H9 (cell line): ENCODE data around the gene PCCA. TPM values are rescaled to one million over a fixed set of nuclear protein-coding genes. Genes with fewer than 3 reads are reported as not detected.

Experiments used
- DNase-seq: peaks from one replicate; pipeline ENCODE4 v3.0.0-alpha.2; 2017
- H2AFZ ChIP-seq: one replicate; pipeline ENCODE4 v1.6.1; 2013; ENCODE audit warnings: mild to moderate bottlenecking, low read length, control low read depth, moderate library complexity
- H2AK5ac ChIP-seq: 2 replicates; pipeline ENCODE4 v1.6.1; 2013; ENCODE audit warnings: low read length, control low read depth, mixed read lengths; ENCODE audit not compliant: insufficient read length
- H2BK120ac ChIP-seq: one replicate; pipeline ENCODE4 v1.6.1; 2013; ENCODE audit warnings: low read depth, mild to moderate bottlenecking, low read length, control low read depth, inconsistent platforms; ENCODE audit not compliant: poor library complexity, severe bottlenecking
- H2BK12ac ChIP-seq: 2 replicates; pipeline ENCODE4 v1.6.1; 2013; ENCODE audit warnings: low read length, control low read depth, mixed read lengths, low read depth; ENCODE audit not compliant: insufficient read length
- H2BK15ac ChIP-seq: 2 replicates; pipeline ENCODE4 v1.6.1; 2013; ENCODE audit warnings: low read depth, low read length, control low read depth
- H2BK20ac ChIP-seq: one replicate; pipeline ENCODE4 v1.6.1; 2013; ENCODE audit warnings: low read depth, mild to moderate bottlenecking, low read length, control low read depth, inconsistent platforms; ENCODE audit not compliant: poor library complexity, severe bottlenecking
- H2BK5ac ChIP-seq: 2 replicates; pipeline ENCODE4 v1.6.1; 2013; ENCODE audit warnings: low read length, control low read depth, mixed read lengths; ENCODE audit not compliant: insufficient read length
- H3K14ac ChIP-seq: 2 replicates; pipeline ENCODE4 v1.6.1; 2013; ENCODE audit warnings: low read length, control low read depth; ENCODE audit not compliant: insufficient read depth
- H3K18ac ChIP-seq: 2 replicates; pipeline ENCODE4 v1.6.1; 2013; ENCODE audit warnings: low read depth, mild to moderate bottlenecking, mixed read lengths, low read length, control low read depth; ENCODE audit not compliant: insufficient read length
- H3K23ac ChIP-seq: 2 replicates; pipeline ENCODE4 v1.6.1; 2013; ENCODE audit warnings: low read length, control low read depth, mixed read lengths, low read depth; ENCODE audit not compliant: insufficient read length
- H3K23me2 ChIP-seq: 2 replicates; pipeline ENCODE4 v1.6.1; 2013; ENCODE audit warnings: low read depth, mild to moderate bottlenecking, mixed read lengths, low read length, control low read depth; ENCODE audit not compliant: insufficient read length, poor library complexity, severe bottlenecking
- H3K27ac ChIP-seq: 2 replicates; pipeline ENCODE4 v1.5.1; 2013; ENCODE audit warnings: low read length, control low read depth, mixed read lengths, low read depth; ENCODE audit not compliant: insufficient read length
- H3K27me3 ChIP-seq: 2 replicates; pipeline ENCODE4 v1.6.1; 2013; ENCODE audit warnings: low read length, control low read depth, inconsistent platforms; ENCODE audit not compliant: insufficient read depth
- H3K4ac ChIP-seq: 2 replicates; pipeline ENCODE4 v1.6.1; 2013; ENCODE audit warnings: low read depth, mild to moderate bottlenecking, control low read depth, inconsistent platforms, low read length, moderate library complexity
- H3K4me1 ChIP-seq: 2 replicates; pipeline ENCODE4 v1.6.1; 2013; ENCODE audit warnings: low read length, control low read depth, inconsistent platforms; ENCODE audit not compliant: insufficient read depth
- H3K4me2 ChIP-seq: 2 replicates; pipeline ENCODE4 v1.6.1; 2013; ENCODE audit warnings: low read length, control low read depth, mixed read lengths; ENCODE audit not compliant: insufficient read length, insufficient read depth
- H3K56ac ChIP-seq: 2 replicates; pipeline ENCODE4 v1.6.1; 2013; ENCODE audit warnings: low read depth, mild to moderate bottlenecking, mixed read lengths, low read length, control low read depth; ENCODE audit not compliant: insufficient read length
- H3K79me1 ChIP-seq: 2 replicates; pipeline ENCODE4 v1.6.1; 2013; ENCODE audit warnings: low read depth, mild to moderate bottlenecking, moderate library complexity, low read length, control low read depth, inconsistent platforms; ENCODE audit not compliant: insufficient read depth, poor library complexity, severe bottlenecking
- H3K79me2 ChIP-seq: 2 replicates; pipeline ENCODE4 v1.6.1; 2013; ENCODE audit warnings: low read length, control low read depth, inconsistent platforms; ENCODE audit not compliant: insufficient read depth
- H3K9ac ChIP-seq: 2 replicates; pipeline ENCODE4 v1.6.1; 2013; ENCODE audit warnings: low read length, control low read depth, mixed read lengths; ENCODE audit not compliant: insufficient read length; ENCODE audit errors: extremely low read depth
- H3K9me3 ChIP-seq: one replicate; pipeline ENCODE4 v1.6.1; 2013; ENCODE audit warnings: low read depth, low read length, inconsistent platforms; ENCODE audit not compliant: control insufficient read depth
- H3T11ph ChIP-seq: one replicate; pipeline ENCODE4 v1.6.1; 2013; ENCODE audit warnings: mild to moderate bottlenecking, low read length, control low read depth, inconsistent platforms
- H4K20me1 ChIP-seq: one replicate; pipeline ENCODE4 v1.6.1; 2013; ENCODE audit not compliant: control insufficient read depth, insufficient read length, insufficient read depth
- H4K5ac ChIP-seq: 2 replicates; pipeline ENCODE4 v1.6.1; 2013; ENCODE audit warnings: low read depth, mild to moderate bottlenecking, mixed read lengths, low read length, control low read depth; ENCODE audit not compliant: insufficient read length
- H4K8ac ChIP-seq: replicated peaks from 2 replicates; pipeline ENCODE4 v1.6.1; 2013; ENCODE audit warnings: low read length, control low read depth, mixed read lengths, low read depth; ENCODE audit not compliant: insufficient read length
- H4K91ac ChIP-seq: 2 replicates; pipeline ENCODE4 v1.6.1; 2013; ENCODE audit warnings: low read depth, mild to moderate bottlenecking, moderate library complexity, mixed read lengths, low read length, control low read depth; ENCODE audit not compliant: insufficient read length
- H3K27ac Mint-ChIP-seq, 3 experiments: 2 replicates in 2 of 3; 3 replicates in 1 of 3; pipeline ENCODE4 v1.8.0; 2020 to 2021; ENCODE audit warnings: mixed read lengths in 3 of 3, mild to moderate bottlenecking in 1 of 3, moderate library complexity in 1 of 3
- H3K27me3 Mint-ChIP-seq: 2 replicates; pipeline ENCODE4 v1.8.0; 2021; ENCODE audit warnings: low read depth, mild to moderate bottlenecking, moderate library complexity, mixed read lengths
- H3K36me3 Mint-ChIP-seq, 3 experiments: 2 replicates in 2 of 3; 3 replicates in 1 of 3; pipeline ENCODE4 v1.8.0; 2020 to 2021; ENCODE audit warnings: low read depth in 3 of 3, mixed read lengths in 3 of 3; ENCODE audit not compliant: insufficient read depth in 1 of 3
- H3K4me1 Mint-ChIP-seq, 2 experiments: 2 replicates each; pipeline ENCODE4 v1.8.0; 2020; ENCODE audit warnings: mixed read lengths in 2 of 2
- H3K4me3 Mint-ChIP-seq, 2 experiments: 2 replicates in 1 of 2; 3 replicates in 1 of 2; pipeline ENCODE4 v1.8.0; 2020 to 2021; ENCODE audit warnings: mild to moderate bottlenecking in 2 of 2, mixed read lengths in 2 of 2, moderate library complexity in 1 of 2
- H3K9me3 Mint-ChIP-seq, 2 experiments: 2 replicates in 1 of 2; 3 replicates in 1 of 2; pipeline ENCODE4 v1.8.0; 2020; ENCODE audit warnings: mild to moderate bottlenecking in 2 of 2, mixed read lengths in 2 of 2, moderate library complexity in 1 of 2
- CTCF ChIP-seq: fragments of 200-600 bp; sonication (generic); conservative IDR thresholded peaks from 3 replicates; pipeline ENCODE4 v1.8.0; 2021; ENCODE audit warnings: antibody characterized with exemption, mild to moderate bottlenecking
- WGBS: extraction: QIAGEN DNeasy Blood & Tissue Kit; methylation state at CpG from one replicate; pipeline ENCODE4 v1.1.7; 2013; ENCODE audit warnings: missing lambda C conversion rate, low lambda C conversion rate, mixed read lengths; ENCODE audit not compliant: insufficient read length; ENCODE audit errors: extremely low coverage; 5-methylcytosine and 5-hydroxymethylcytosine counted together
- total RNA-seq: library from RNA; stranded (reverse); gene quantifications from 2 replicates; pipeline ENCODE4 v1.2.1, GENCODE V29; 2021

PCCA gene
- total RNA-seq, 1 experiment from 2014 or later, result 56.5 TPM

GRCh38 chr13:100306030-100306429, 217.1 kb downstream of the PCCA start:
- no peak for DNase-seq
- peaks cover 6% of the 10 kb centered on the region for H3K4me1 ChIP-seq
- H3K56ac ChIP-seq, result no peak overlapping the region

More at GRCh38 chr13:100306030-100306429, 217.1 kb downstream of the PCCA start:
- H3K9ac ChIP-seq, result no peak overlapping the region
- no peak overlapping the region for H3K27ac ChIP-seq
- no peak overlapping the region for H2AK5ac ChIP-seq
- no peak overlapping the region for H2BK120ac ChIP-seq
- Mint-ChIP-seq H3K9me3 (no peaks in the 10 kb centered on the region), H3K27me3 (no peaks in the 10 kb centered on the region), H3K36me3 (peaks cover 0 to 22% (median 19%) of the 10 kb centered on the region in 3 experiments; a peak in 5 of 7 replicates), H3K4me1 (peaks cover 15 to 26% of the 10 kb centered on the region in 2 experiments), H3K4me3 (no peak overlapping the region), H3K27ac (peak overlapping the region in 2 of 3 experiments; percentile 84 to 89; a peak in 4 of 7 replicates)
- no peak overlapping the region for H3K23ac ChIP-seq
- H3K4me2 ChIP-seq, result no peak overlapping the region
- H3K4ac ChIP-seq, result no peak overlapping the region
- H4K5ac ChIP-seq, result no peak overlapping the region
- no peak overlapping the region for H2BK15ac ChIP-seq
- no peaks in the 10 kb centered on the region for H3K79me2 ChIP-seq
- no peak overlapping the region for H2BK20ac ChIP-seq
- H3T11ph ChIP-seq, result no peak overlapping the region
- no peaks in the 10 kb centered on the region for H3K9me3 ChIP-seq
- H3K79me1 ChIP-seq, result no peaks in the 10 kb centered on the region
- no peak overlapping the region for H4K8ac ChIP-seq
- H2BK5ac ChIP-seq, result no peak overlapping the region
- H3K18ac ChIP-seq, result no peak overlapping the region
- H3K27me3 ChIP-seq, result no peaks in the 10 kb centered on the region
- no peak overlapping the region for H2AFZ ChIP-seq
- H2BK12ac ChIP-seq, result no peak overlapping the region
- WGBS, result no CpG with 5 or more reads among the region's 4 CpGs
- no peak for TF ChIP-seq CTCF
- H4K20me1 ChIP-seq, result no peaks in the 10 kb centered on the region
- no peak overlapping the region for H3K14ac ChIP-seq
- no peaks in the 10 kb centered on the region for H3K23me2 ChIP-seq
- H4K91ac ChIP-seq, result no peak overlapping the region
